Ovary (tissue), 9 donors: Measurements from ENCODE around the gene L1CAM. TPM values are rescaled to one million over a fixed set of nuclear protein-coding genes. Genes with fewer than 3 reads are reported as not detected.

Source experiments
- DNase-seq, 5 donors: peaks; one replicate each; pipeline ENCODE4 v3.0.0-alpha.2; 2019 to 2020
- H3K27ac ChIP-seq, 2 donors: fragments of 200-600 bp; one replicate each; pipeline versions ENCODE4 v1.5.1 to v1.8.0; 2019 to 2022
- H3K27me3 ChIP-seq: fragments of 200-600 bp; one replicate; pipeline ENCODE4 v1.8.0; 2022
- H3K36me3 ChIP-seq: fragments of 200-600 bp; sonication (generic); one replicate; pipeline ENCODE4 v1.5.1; 2019
- H3K4me1 ChIP-seq: one replicate; pipeline ENCODE4 v1.8.1; 2013; ENCODE audit warnings: mild to moderate bottlenecking, moderate library complexity; ENCODE audit not compliant: insufficient read depth
- H3K4me3 ChIP-seq: fragments of 200-600 bp; sonication (generic); one replicate; pipeline ENCODE4 v1.5.1; 2017
- H3K9me3 ChIP-seq, 2 donors: fragments of 200-600 bp in 1 of 2; sonication (generic) in 1 of 2; one replicate each; pipeline versions ENCODE4 v1.5.1 to v1.8.1; 2013 to 2019; ENCODE audit warnings: mild to moderate bottlenecking in 1 of 2, moderate library complexity in 1 of 2
- EP300 ChIP-seq: sonication (generic); formaldehyde crosslinking; IDR thresholded peaks from one replicate; pipeline ENCODE4 v1.6.1; 2017; ENCODE audit warnings: antibody characterized with exemption
- POLR2A ChIP-seq: fragments of 450-650 bp; IDR thresholded peaks from one replicate; pipeline ENCODE4 v1.6.1; 2017; ENCODE audit warnings: antibody characterized with exemption, mild to moderate bottlenecking, moderate library complexity
- WGBS, 3 donors: extraction: QIAGEN DNeasy Blood & Tissue Kit in 1 of 3; methylation state at CpG; one replicate each; pipeline versions ENCODE4 v1.1.5 to v1.1.7; 2013 to 2017; 5-methylcytosine and 5-hydroxymethylcytosine counted together
- intact Hi-C, 4 donors: fragments of 100-400 bp; cut with DNase I; formaldehyde crosslinking; loops; one replicate each; pipeline versions ENCODE4 v1.11.0 to v1.15.1; 2022 to 2023
- polyA plus RNA-seq, 2 donors: library from polyadenylated mRNA; stranded (reverse); fragments of 200-250 nt in 1 of 2; fragments of 350-450 nt in 1 of 2; fragmentation: Illumina TruSeq in 1 of 2; extraction: RNeasy Lipid Tissue Mini Kit (QIAGEN cat#74804) in 1 of 2; gene quantifications; one replicate each; pipeline ENCODE4 v1.2.3, GENCODE V29; 2013 to 2014
- total RNA-seq, 7 donors: library from RNA; depleted of rRNA in 2 of 7; stranded (reverse); fragments of >200 nt in 2 of 7; fragmentation: NEBNext Ultra II Directional in 3 of 7; extraction: Animal tissue kit (Norgen Biotek cat#: 25700) in 3 of 7; gene quantifications; one replicate each; pipeline versions ENCODE4 v1.1.0 to v1.2.4, GENCODE V29; 2016 to 2023
- TF ChIP-seq, protein P1 (sequence below), 3 donors: fragments of 450-650 bp in 2 of 3; fragments of 200-600 bp in 1 of 3; IDR thresholded peaks; one replicate each; pipeline versions ENCODE4 v1.5.1 to v1.8.0; 2016 to 2022; ENCODE audit warnings: antibody characterized with exemption in 3 of 3, mild to moderate bottlenecking in 1 of 3
- donor health status: DM: no; HTN: no; CAD: no; lungs with moderate emphysema.
- donor health status: DM: no; HTN: no; CAD: no.
- donor health status: Bipolar disorder and iron deficiency.
- donor health status: DM: yes; HTN: yes; CAD: no.
- donor health status: DM: no; HTN: no; CAD: no.
- donor health status: DM: yes; HTN: yes; CAD: no.

L1CAM gene
- total and polyA plus RNA-seq, 9 donors = 0.36 to 3.0 (median 0.99) TPM; not detected in 1

DNA sequence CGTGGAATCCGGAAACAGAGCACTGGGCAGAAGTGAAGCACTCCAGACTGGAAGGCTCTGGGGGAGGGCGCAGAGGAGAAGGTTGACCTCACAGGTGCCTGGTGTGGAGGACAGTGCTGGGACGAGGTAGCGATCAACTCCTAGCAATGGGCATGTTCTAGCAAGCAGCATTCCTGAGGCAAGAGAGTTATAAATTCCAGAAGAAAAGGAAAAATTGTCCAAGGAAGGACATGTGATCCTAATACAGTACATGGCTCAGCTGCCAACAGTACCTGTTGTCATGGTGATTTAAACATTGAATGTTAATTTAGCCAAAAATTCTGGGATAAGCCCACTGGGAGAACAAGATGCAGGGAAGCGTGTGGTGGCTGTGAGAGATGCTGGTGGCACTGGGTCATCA, 31.9 kb upstream of the L1CAM start:
- Histone ChIP-seq H3K4me1 (peaks cover 3% of the 10 kb centered on the region), H3K27me3 (no peaks in the 10 kb centered on the region), H3K27ac (no peak overlapping the region), H3K4me3 (no peak overlapping the region), H3K9me3 (no peaks in the 10 kb centered on the region), H3K36me3 (no peaks in the 10 kb centered on the region)
- 85% methylated on average over 6 of the region's 6 CpGs for WGBS, 3 donors
- no peak for DNase-seq
- intact Hi-C loops = no loop called here
- TF ChIP-seq POLR2A (no peak), EP300 (no peak)
- TF ChIP-seq, protein P1, sequence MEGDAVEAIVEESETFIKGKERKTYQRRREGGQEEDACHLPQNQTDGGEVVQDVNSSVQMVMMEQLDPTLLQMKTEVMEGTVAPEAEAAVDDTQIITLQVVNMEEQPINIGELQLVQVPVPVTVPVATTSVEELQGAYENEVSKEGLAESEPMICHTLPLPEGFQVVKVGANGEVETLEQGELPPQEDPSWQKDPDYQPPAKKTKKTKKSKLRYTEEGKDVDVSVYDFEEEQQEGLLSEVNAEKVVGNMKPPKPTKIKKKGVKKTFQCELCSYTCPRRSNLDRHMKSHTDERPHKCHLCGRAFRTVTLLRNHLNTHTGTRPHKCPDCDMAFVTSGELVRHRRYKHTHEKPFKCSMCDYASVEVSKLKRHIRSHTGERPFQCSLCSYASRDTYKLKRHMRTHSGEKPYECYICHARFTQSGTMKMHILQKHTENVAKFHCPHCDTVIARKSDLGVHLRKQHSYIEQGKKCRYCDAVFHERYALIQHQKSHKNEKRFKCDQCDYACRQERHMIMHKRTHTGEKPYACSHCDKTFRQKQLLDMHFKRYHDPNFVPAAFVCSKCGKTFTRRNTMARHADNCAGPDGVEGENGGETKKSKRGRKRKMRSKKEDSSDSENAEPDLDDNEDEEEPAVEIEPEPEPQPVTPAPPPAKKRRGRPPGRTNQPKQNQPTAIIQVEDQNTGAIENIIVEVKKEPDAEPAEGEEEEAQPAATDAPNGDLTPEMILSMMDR (IDR thresholded peaks at IDR 0.05) = no peak

- H3K9me3 ChIP-seq = no peaks in the 10 kb centered on the region
- H3K4me1 ChIP-seq = no peaks in the 10 kb centered on the region
- H3K27ac ChIP-seq = no peak overlapping the region
- DNase-seq = no peak
- TF ChIP-seq, protein P1 (IDR thresholded peaks at IDR 0.05) = no peak
- no peak for TF ChIP-seq POLR2A
- TF ChIP-seq EP300 = no peak
- WGBS, 3 donors = 85 to 94% (median 93%) methylated on average over 17 of the region's 17 CpGs
- intact Hi-C loops = no loop called here
- H3K27me3 ChIP-seq = no peaks in the 10 kb centered on the region
- H3K4me3 ChIP-seq = no peak overlapping the region
- H3K36me3 ChIP-seq = no peaks in the 10 kb centered on the region
Measured at GRCh38 chrX:153913701-153914100, 27.7 kb upstream of the L1CAM start.

- no peak for DNase-seq
- H3K4me3 ChIP-seq = no peak overlapping the region
- no peak overlapping the region for H3K27ac ChIP-seq
- no peaks in the 10 kb centered on the region for H3K36me3 ChIP-seq
- TF ChIP-seq, protein P1 (IDR thresholded peaks at IDR 0.05) = no peak
- TF ChIP-seq POLR2A = no peak
- no peak for TF ChIP-seq EP300
- no peaks in the 10 kb centered on the region for H3K4me1 ChIP-seq
- intact Hi-C loops = no loop called here
- no peaks in the 10 kb centered on the region for H3K27me3 ChIP-seq
- WGBS, 3 donors = 63 to 66% (median 65%) methylated on average over 15 to 17 of the region's 17 CpGs
- H3K9me3 ChIP-seq = no peaks in the 10 kb centered on the region
Measured at GRCh38 chrX:153913211-153913610, 27.2 kb upstream of the L1CAM start.

GRCh38 chrX:153911798-153912197, 25.8 kb upstream of the L1CAM start:
- Histone ChIP-seq H3K36me3 (no peaks in the 10 kb centered on the region), H3K27me3 (no peaks in the 10 kb centered on the region), H3K4me1 (no peaks in the 10 kb centered on the region), H3K9me3 (no peaks in the 10 kb centered on the region), H3K4me3 (no peak overlapping the region), H3K27ac (no peak overlapping the region)
- DNase-seq = no peak
- no peak for TF ChIP-seq POLR2A
- TF ChIP-seq, protein P1 (IDR thresholded peaks at IDR 0.05) = no peak
- TF ChIP-seq EP300 = no peak
- intact Hi-C loops = no loop called here
- 78 to 82% (median 79%) methylated on average over 6 of the region's 6 CpGs for WGBS, 3 donors

DNA sequence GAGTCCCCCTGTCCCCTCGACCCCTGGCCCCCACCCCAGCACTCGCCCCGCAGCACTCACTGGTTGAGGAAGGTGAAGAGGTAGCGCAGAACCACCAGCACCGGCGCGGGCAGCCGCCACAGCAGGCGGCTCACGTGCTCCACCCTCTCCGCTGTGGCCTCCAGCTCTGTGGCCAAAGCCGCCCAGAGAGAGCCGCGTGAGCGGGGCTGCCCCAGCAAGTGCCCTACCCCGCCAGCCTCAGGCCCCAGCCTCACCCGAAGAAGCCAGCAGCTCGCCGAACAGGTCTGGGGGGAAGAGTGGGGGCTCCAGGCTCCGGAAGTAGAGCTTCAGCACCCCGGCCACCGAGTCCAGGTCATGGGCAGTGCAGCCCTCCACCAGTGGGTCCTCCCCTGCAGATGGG, 24.5 kb upstream of the L1CAM start:
- TF ChIP-seq EP300 (no peak), POLR2A (no peak)
- TF ChIP-seq, protein P1 (IDR thresholded peaks at IDR 0.05) = no peak
- H3K9me3 ChIP-seq = no peaks in the 10 kb centered on the region
- intact Hi-C loops = no loop called here
- no peak overlapping the region for H3K4me3 ChIP-seq
- H3K4me1 ChIP-seq = no peaks in the 10 kb centered on the region
- no peak for DNase-seq
- H3K27me3 ChIP-seq = no peaks in the 10 kb centered on the region
- WGBS, 3 donors = 89 to 95% (median 92%) methylated on average over 21 to 22 of the region's 22 CpGs
- no peak overlapping the region for H3K27ac ChIP-seq
- no peaks in the 10 kb centered on the region for H3K36me3 ChIP-seq
